HUES64 (cell line): Measurements from ENCODE around the gene MUC5B.

ENCODE experiments used
- H3K27ac ChIP-seq: 2 replicates; pipeline ENCODE4 v1.7.0; 2013; ENCODE audit warnings: low read depth, low read length, inconsistent platforms
- H3K27me3 ChIP-seq: 2 replicates; pipeline ENCODE4 v1.6.1; 2013; ENCODE audit warnings: mild to moderate bottlenecking, low read length; ENCODE audit not compliant: insufficient read depth
- H3K36me3 ChIP-seq: 2 replicates; pipeline ENCODE4 v1.6.1; 2013; ENCODE audit warnings: mild to moderate bottlenecking, low read length; ENCODE audit not compliant: insufficient read depth
- H3K4me1 ChIP-seq: 2 replicates; pipeline ENCODE4 v1.6.1; 2013; ENCODE audit warnings: mild to moderate bottlenecking, low read length, moderate library complexity; ENCODE audit not compliant: insufficient read depth
- H3K4me3 ChIP-seq: 2 replicates; pipeline ENCODE4 v1.5.1; 2013; ENCODE audit warnings: mild to moderate bottlenecking, low read length, moderate library complexity
- H3K9ac ChIP-seq: 2 replicates; pipeline ENCODE4 v1.6.1; 2013; ENCODE audit warnings: mild to moderate bottlenecking, low read depth, low read length
- H3K9me3 ChIP-seq: 2 replicates; pipeline ENCODE4 v1.6.1; 2013; ENCODE audit warnings: low read depth, low read length; ENCODE audit not compliant: insufficient read depth
- WGBS: fragments of 150-250, 120-280 bp; methylation state at CpG from one replicate; pipeline ENCODE4 v1.1.7; 2013; ENCODE audit warnings: missing lambda C conversion rate; 5-methylcytosine and 5-hydroxymethylcytosine counted together

Gene MUC5B

DNA sequence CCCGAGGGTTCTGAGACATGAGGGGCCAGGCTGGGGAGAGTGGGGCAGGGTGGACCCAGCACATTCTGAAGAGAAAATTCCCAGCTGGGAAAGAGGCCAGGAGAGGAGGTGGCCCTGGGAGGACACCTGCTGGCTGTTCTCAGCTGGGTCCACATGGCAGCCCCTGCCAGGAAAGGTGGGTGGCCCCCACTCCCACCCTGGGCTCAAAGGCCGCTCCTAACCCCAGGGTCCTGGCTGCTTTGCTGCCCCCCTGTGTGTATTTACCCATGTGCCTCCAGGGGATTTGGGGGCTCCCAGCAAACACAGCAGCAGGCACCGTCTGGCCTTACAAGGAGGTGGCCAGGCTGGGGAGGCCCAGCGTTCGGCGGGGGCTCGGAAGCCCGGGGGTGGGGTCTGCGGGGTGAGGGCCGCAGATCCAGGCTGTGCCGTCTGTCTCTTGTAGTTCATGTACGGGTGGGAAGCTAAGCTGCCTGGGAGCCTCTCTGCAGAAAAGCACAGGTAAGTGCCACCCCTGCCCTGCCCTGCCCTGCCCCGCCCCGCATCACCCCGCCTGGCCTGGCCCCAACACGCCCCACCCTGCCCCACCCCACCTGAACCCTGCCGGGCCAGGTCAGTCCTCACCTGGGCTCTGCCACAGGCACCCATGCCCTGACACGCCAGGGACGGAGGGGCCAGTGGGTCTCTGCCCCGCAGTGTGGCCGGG lies 10.6 kb downstream of the MUC5B start:
- Histone ChIP-seq H3K4me1 (no peaks in the 10 kb centered on the region), H3K4me3 (no peak overlapping the region), H3K9me3 (no peaks in the 10 kb centered on the region), H3K36me3 (no peaks in the 10 kb centered on the region), H3K27me3 (no peaks in the 10 kb centered on the region), H3K9ac (no peak overlapping the region), H3K27ac (no peak overlapping the region)
- 91% methylated on average over 21 of the region's 21 CpGs for WGBS

GRCh38 chr11:1234054-1234720 lies 11.3 kb downstream of the MUC5B start:
- Histone ChIP-seq H3K27me3 (no peaks in the 10 kb centered on the region), H3K36me3 (no peaks in the 10 kb centered on the region), H3K9ac (no peak overlapping the region), H3K4me1 (no peaks in the 10 kb centered on the region), H3K9me3 (no peaks in the 10 kb centered on the region), H3K4me3 (no peak overlapping the region), H3K27ac (no peak overlapping the region)
- 88% methylated on average over 22 of the region's 22 CpGs for WGBS

DNA sequence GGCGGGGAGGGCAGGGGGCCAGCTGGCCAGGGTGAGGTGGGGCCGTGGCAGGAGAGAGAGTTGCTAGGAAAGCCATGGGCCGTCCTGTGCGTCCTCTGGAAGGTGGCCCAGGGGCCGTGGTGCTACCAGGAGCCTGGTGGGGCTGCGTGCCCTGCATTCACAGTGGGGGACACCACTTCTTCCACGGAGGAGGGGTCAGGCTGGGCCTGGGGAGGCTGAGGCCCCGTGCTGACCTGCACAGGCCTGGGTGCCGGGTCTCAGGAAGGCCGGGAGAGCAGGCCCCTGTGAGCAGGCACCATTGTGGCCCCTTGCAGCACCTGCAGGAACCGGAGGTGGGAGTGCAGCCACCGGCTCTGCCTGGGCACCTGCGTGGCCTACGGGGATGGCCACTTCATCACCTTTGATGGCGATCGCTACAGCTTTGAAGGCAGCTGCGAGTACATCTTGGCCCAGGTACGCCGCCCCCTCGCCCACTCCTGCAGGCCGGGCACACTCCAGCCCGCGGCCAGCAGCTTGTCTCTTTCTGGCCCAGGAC lies 12.0 kb downstream of the MUC5B start:
- Histone ChIP-seq H3K4me1 (no peaks in the 10 kb centered on the region), H3K27ac (no peak overlapping the region), H3K4me3 (no peak overlapping the region), H3K9ac (no peak overlapping the region), H3K36me3 (no peaks in the 10 kb centered on the region), H3K27me3 (no peaks in the 10 kb centered on the region), H3K9me3 (no peaks in the 10 kb centered on the region)
- WGBS, result 92% methylated on average over 23 of the region's 23 CpGs

DNA sequence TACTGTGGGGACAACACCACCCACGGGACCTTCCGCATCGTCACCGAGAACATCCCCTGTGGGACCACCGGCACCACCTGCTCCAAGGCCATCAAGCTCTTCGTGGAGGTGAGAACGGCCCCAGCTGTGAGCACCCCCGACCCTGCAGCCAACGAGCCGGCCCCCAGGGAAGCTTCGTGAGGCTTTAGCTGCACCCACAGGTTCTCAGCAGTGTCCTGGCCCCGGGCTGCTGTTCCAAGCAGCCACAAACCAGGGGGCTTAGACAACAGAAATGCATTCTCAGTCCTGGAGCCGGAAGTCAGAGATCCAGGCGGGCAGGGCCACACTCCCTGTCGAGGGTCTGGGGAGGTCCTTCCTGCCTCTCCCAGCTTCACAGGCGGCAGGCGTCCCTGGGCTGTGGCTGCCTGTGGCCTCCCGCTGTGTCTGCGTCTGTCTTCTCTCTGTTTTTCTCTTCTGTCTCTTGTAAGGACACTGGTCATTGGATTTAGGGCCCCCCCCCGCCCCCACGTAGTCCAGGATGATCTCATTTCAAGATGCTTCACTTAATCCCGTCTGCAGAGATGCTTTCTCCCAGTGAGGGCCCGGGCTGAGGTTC lies 12.5 kb downstream of the MUC5B start:
- no peak overlapping the region for H3K4me3 ChIP-seq
- no peaks in the 10 kb centered on the region for H3K36me3 ChIP-seq
- WGBS, result 80% methylated on average over 23 of the region's 23 CpGs
- no peaks in the 10 kb centered on the region for H3K4me1 ChIP-seq
- H3K27ac ChIP-seq, result no peak overlapping the region
- H3K27me3 ChIP-seq, result no peaks in the 10 kb centered on the region
- H3K9me3 ChIP-seq, result no peaks in the 10 kb centered on the region
- no peak overlapping the region for H3K9ac ChIP-seq

DNA sequence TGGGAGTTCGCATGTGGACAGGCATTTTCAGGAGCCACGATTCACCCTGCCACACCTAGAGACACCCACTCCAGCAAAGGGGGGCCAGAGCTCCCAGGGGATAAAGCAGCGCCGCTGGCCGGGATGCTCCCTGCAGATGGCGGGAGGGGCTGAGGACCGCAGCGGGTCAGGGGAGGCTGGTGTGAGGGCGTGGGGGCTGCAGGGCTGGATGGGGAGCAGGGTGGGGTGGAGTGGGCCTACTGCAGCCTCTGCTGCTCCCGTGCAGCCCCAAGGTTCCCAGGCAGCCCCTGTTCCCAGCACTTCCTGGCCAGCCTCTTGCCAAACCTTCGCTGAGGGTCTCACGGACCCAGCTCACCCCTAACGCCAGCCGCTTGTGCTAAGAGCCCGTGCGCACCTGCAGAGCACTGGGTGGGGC lies 13.0 kb downstream of the MUC5B start:
- no peaks in the 10 kb centered on the region for H3K27me3 ChIP-seq
- no peaks in the 10 kb centered on the region for H3K9me3 ChIP-seq
- H3K9ac ChIP-seq, result no peak overlapping the region
- no peaks in the 10 kb centered on the region for H3K4me1 ChIP-seq
- no peak overlapping the region for H3K4me3 ChIP-seq
- H3K36me3 ChIP-seq, result no peaks in the 10 kb centered on the region
- WGBS, result 90% methylated on average over 16 of the region's 16 CpGs
- H3K27ac ChIP-seq, result no peak overlapping the region

DNA sequence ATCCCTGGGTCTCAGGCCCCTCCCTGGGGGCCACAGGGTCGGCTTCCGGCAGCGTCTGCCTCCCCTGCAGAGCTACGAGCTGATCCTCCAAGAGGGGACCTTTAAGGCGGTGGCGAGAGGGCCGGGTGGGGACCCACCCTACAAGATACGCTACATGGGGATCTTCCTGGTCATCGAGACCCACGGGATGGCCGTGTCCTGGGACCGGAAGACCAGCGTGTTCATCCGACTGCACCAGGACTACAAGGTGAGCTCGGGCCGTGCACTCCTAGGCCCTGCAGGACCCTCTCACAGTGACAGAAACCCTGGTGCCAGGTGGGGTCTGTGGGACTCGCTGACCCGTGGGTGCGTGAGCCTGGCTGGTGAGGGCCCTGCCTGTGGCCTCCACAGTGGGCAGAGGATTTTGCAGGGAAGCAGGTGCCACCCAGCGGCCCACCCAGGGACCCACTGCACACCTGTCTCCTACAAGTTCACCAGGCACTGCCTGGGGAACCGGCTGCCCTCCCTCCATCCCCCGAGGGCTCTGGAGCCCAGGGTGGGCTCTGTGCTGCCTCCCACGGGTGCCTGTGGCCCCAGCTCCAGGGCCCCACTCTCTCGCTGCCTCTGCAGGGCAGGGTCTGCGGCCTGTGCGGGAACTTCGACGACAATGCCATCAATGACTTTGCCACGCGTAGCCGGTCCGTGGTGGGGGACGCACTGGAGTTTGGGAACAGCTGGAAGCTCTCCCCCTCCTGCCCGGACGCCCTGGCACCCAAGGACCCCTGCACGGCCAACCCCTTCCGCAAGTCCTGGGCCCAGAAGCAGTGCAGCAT lies 13.7 kb downstream of the MUC5B start:
- no peak overlapping the region for H3K27ac ChIP-seq
- H3K9me3 ChIP-seq, result no peaks in the 10 kb centered on the region
- no peak overlapping the region for H3K9ac ChIP-seq
- H3K4me3 ChIP-seq, result no peak overlapping the region
- no peaks in the 10 kb centered on the region for H3K4me1 ChIP-seq
- WGBS, result 92% methylated on average over 37 of the region's 37 CpGs
- H3K27me3 ChIP-seq, result no peaks in the 10 kb centered on the region
- H3K36me3 ChIP-seq, result no peaks in the 10 kb centered on the region

DNA sequence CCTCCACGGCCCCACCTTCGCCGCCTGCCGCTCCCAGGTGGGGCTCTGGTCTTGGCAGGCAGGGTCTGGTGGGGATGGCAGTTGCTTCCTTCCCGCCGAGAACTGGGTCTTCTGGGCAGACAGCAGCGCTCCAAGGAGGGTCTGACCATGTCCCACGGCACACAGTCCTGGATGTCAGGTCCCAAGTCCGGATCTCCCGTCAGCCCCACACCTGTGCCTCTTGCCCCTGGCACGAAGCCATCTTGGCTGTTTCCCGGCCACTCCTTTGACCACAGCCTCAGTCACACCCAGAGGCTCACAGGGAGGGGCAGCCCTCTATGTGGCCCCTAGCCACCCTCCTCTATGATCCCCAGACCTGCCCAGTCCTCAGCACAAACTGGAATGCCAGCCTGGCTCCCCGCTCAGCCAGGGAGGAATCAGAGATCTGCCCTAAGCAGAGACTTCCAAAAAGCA lies 14.3 kb downstream of the MUC5B start:
- Histone ChIP-seq H3K36me3 (no peaks in the 10 kb centered on the region), H3K9ac (no peak overlapping the region), H3K4me3 (no peak overlapping the region), H3K9me3 (peaks cover 3% of the 10 kb centered on the region; the same call in 1 of the 2 replicates), H3K4me1 (no peaks in the 10 kb centered on the region), H3K27me3 (no peaks in the 10 kb centered on the region), H3K27ac (no peak overlapping the region)
- 92% methylated on average over 13 of the region's 13 CpGs for WGBS

- no peaks in the 10 kb centered on the region for H3K27me3 ChIP-seq
- no peaks in the 10 kb centered on the region for H3K36me3 ChIP-seq
- H3K4me1 ChIP-seq, result no peaks in the 10 kb centered on the region
- H3K9ac ChIP-seq, result no peak overlapping the region
- no peak overlapping the region for H3K27ac ChIP-seq
- peaks cover 5% of the 10 kb centered on the region; the same call in 1 of the 2 replicates for H3K9me3 ChIP-seq
- 86% methylated on average over 10 of the region's 10 CpGs for WGBS
- H3K4me3 ChIP-seq, result no peak overlapping the region
Observed at GRCh38 chr11:1237851-1238250, 15.0 kb downstream of the MUC5B start.

DNA sequence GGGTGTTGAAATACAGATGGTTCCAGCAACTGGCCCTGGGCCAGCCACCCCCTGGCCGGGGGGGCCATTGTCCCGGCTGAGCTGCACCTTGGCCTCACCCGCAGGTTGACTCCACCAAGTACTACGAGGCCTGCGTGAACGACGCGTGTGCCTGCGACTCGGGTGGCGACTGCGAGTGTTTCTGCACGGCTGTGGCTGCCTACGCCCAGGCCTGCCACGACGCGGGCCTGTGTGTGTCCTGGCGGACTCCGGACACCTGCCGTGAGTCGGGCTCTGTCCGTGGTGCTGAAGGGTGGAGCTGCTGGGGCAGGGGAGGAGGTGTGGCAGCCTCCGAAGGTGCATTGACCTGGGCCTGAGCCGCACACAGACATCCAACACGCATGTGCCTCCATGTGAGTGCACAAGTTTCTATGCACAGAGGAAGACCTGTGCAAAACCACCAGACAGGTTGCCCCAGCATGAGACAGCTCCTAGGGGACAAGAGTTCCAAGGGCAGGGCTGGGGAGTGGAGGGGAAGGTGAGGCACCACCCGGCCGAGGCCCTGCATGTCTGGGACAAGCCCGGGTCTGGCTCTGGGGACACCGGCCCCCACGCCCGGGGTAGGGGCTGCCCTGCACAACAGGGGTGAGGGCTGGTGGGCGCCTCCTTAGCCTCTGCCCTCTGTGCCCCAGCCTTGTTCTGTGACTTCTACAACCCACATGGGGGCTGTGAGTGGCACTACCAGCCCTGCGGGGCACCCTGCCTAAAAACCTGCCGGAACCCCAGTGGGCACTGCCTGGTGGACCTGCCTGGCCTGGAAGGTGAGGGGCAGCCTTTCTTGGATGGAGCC lies 16.1 kb downstream of the MUC5B start:
- H3K4me3 ChIP-seq, result no peak overlapping the region
- no peaks in the 10 kb centered on the region for H3K4me1 ChIP-seq
- peaks cover 5% of the 10 kb centered on the region; the same call in 1 of the 2 replicates for H3K9me3 ChIP-seq
- 61% methylated on average over 34 of the region's 34 CpGs for WGBS
- no peak overlapping the region for H3K27ac ChIP-seq
- no peak overlapping the region for H3K9ac ChIP-seq
- H3K36me3 ChIP-seq, result no peaks in the 10 kb centered on the region
- H3K27me3 ChIP-seq, result no peaks in the 10 kb centered on the region

DNA sequence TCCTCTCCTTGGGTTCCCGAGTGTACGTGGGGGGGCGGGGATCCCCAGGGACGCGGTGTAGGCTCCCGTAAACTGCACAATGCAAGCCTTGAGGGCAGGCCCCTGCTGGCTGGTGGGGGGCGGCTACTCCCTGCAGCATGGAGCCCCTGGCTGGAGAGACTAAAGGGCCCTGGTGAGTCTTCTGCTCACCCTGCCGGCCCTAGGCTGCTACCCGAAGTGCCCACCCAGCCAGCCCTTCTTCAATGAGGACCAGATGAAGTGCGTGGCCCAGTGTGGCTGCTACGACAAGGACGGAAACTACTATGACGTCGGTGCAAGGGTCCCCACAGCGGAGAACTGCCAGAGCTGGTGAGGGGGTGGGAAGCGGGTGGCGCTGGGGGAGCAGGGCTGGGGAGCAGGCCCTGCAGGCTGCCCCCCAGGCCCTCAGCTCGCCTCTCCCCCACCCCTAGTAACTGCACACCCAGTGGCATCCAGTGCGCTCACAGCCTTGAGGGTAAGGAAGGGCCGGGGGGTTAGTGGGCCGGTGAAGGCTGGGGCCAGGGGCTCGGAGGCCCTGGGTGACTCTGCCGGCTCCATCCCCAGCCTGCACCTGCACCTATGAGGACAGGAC lies 16.8 kb downstream of the MUC5B start:
- Histone ChIP-seq H3K4me1 (no peaks in the 10 kb centered on the region), H3K27me3 (no peaks in the 10 kb centered on the region), H3K9ac (no peak overlapping the region), H3K27ac (no peak overlapping the region), H3K9me3 (peaks cover 5% of the 10 kb centered on the region; the same call in 1 of the 2 replicates), H3K36me3 (no peaks in the 10 kb centered on the region), H3K4me3 (no peak overlapping the region)
- WGBS, result 94% methylated on average over 21 of the region's 23 CpGs
